GM19324 (cell line): Measurements from ENCODE around the gene KCNJ9.
"Not testable (repeated sequence)": the region's sequence is repeated elsewhere in the genome, so short reads cannot be mapped to it uniquely, and the experiment has no call there.

Experiments
- ATAC-seq: cut with Tn5 transposase; IDR thresholded peaks from one replicate; pipeline ENCODE4 v1.9.1; 2021; ENCODE audit warnings: mild to moderate bottlenecking, moderate library complexity; ENCODE audit not compliant: unreplicated experiment, low FRiP score

Gene KCNJ9

GRCh38 chr1:160099716-160100375 lies 18.5 kb downstream of the KCNJ9 start:
- ATAC-seq: no peak

GRCh38 chr1:160101037-160101716 lies 19.8 kb downstream of the KCNJ9 start:
- ATAC-seq: no peak

- no peak for ATAC-seq
Observed at GRCh38 chr1:160101717-160102522, 20.6 kb downstream of the KCNJ9 start.

- ATAC-seq: no peak
Observed at GRCh38 chr1:160103658-160104408, 22.5 kb downstream of the KCNJ9 start.

- ATAC-seq: no peak
Observed at GRCh38 chr1:160104486-160104885, 23.1 kb downstream of the KCNJ9 start.

DNA sequence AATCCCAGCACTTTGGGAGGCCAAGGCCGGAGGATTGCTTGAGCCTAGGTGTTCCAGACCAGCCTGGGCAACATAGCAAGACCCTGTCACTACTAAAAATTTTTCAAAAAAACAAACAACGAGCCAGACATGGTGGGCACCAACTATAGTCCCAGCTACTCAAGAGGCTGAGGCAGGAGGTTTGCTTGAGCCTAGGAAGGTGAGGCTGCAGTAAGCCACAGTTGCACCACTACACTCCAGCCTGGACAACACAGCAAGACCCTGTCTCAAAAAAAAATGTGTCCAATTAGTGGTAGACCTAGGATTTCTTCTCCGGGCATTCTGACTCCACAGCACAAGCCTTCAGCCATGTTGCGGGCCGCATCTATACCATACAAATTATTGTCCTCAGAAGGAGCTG lies 23.8 kb downstream of the KCNJ9 start:
- ATAC-seq: no peak

DNA sequence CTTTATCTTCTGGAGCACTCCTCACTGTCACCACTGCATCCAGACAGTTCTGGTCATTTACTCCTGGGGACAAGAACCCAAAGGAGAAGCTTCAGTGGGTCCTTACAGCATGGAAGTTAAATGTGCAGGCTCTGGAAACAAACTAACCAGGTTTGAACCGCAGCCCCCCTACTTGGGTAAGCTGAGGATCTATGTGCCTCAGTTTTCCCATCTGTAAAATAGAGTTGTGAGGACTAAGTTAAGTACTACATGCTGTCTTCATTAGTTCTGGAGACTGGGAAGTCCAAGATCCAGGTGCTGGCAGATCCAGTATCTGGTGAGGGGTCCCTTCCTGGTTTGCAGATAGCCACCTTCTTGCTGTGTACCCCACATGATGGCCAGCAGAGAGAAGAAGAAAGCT lies 26.2 kb downstream of the KCNJ9 start:
- no peak for ATAC-seq

GRCh38 chr1:160108888-160109662 lies 27.7 kb downstream of the KCNJ9 start:
- ATAC-seq: no peak

GRCh38 chr1:160109686-160110085 lies 28.3 kb downstream of the KCNJ9 start:
- ATAC-seq: no peak

- not testable (repeated sequence) for ATAC-seq
Observed at GRCh38 chr1:160111462-160111861, 30.1 kb downstream of the KCNJ9 start.

DNA sequence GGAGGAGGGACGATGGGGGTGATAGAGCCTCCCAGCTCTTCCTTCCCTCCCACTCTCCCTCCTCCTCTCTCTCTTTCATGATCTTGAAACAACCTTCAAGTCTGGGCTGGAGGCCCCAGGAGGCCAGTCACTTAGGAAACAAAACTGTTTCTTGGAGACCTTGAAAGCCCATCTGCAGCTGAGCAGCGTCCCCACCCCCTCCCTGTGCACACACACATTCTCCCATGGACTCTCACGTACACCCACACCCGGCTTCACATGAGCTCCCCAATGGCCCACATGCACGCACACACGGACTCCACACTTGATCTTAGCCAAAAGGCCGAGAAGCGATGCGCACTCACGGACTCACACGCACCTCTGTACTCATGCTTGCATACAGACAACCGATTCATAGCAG lies 31.0 kb downstream of the KCNJ9 start:
- no peak for ATAC-seq

GRCh38 chr1:160113407-160113806 lies 32.1 kb downstream of the KCNJ9 start:
- ATAC-seq: no peak

- ATAC-seq: no peak
Observed at GRCh38 chr1:160114085-160114484, 32.7 kb downstream of the KCNJ9 start.

DNA sequence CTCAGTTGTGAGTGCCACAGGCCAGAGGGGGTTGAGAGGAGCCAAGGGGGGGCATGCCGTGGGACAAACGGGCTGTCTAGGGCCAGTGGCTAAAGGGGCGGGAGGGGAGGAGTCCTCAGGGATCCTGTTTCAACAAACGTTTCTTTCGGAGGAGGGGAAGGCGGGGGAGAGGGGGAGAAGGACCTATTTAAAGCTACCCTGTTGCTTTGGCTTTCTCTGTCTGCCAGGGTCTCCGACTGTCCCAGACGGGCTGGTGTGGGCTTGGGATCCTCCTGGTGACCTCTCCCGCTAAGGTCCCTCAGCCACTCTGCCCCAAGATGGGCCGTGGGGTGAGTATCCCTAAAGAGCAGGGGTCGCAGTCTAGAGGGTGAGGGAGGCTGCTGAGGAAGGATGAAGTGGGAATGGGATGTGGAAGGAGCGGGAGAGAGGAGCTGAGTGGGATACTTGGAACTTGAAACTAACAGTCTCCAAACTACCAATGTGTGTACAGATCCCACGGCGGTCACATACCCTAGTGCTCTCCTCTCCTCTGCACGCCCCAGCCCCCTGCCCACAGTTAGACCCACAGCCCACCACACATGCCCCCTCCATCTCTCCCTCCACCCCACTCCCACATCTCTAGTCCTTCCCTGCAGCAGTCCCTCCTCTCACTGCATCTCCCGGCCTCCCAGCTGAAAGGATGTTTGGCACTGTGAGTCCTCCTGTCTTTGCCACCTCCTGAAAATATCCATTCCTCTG lies 34.4 kb downstream of the KCNJ9 start, which contains the start of gene ATP1A2:
TSS of gene ATP1A2 (plus strand) at position 215 of the 738 bp plus-strand sequence. CDS start at position 318, 103 bp downstream.
- no peak for ATAC-seq

GRCh38 chr1:160116283-160117147 lies 35.2 kb downstream of the KCNJ9 start:
- ATAC-seq: no peak

GRCh38 chr1:160117300-160117699 lies 36.0 kb downstream of the KCNJ9 start:
- no peak for ATAC-seq

GRCh38 chr1:160117709-160118183 lies 36.4 kb downstream of the KCNJ9 start:
- no peak for ATAC-seq

DNA sequence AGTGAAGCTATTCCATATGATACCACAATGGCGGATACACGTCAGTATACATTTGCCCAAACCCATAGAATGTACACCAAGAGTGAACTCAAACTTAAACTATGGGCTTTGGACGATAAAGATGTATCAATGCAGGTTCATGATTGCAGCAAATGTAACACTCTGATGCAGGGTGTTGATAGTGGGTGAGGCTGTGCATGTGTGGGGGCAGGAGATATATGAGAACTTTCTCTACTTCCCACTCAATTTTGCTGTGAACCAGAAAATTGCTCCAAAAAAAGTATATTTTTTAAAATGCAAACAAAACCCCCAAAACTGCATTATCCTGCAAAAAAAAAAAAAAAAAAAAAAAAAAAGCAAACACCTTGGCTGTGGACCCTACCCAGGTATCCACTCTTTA lies 37.6 kb downstream of the KCNJ9 start:
- no peak for ATAC-seq
